ENCODE data around the gene ZCCHC10.

- TF ChIP-seq CTCF (IDR thresholded peaks at IDR 0.05) (no peak), POLR2A (IDR thresholded peaks at IDR 0.05) (no peak)
Observed at GRCh38 chr5:133006653-133007052, 19.7 kb downstream of the ZCCHC10 start.

Data from testis (tissue), 2 donors.